NCI-H2107 (cell line): Measurements from ENCODE around the gene HSD17B4.
A peak's percentile ranks its signal among the peaks of the same experiment; 100 is the strongest.
"Not testable (repeated sequence)": the region's sequence is repeated elsewhere in the genome, so short reads cannot be mapped to it uniquely, and the experiment has no call there.

Source experiments
- DNase-seq: peaks from one replicate; lab custom pipeline; 2025; lab: John Stamatoyannopoulos, UW

Gene HSD17B4

GRCh38 chr5:119452373-119453039 lies at the start of gene HSD17B4:
TSS of gene HSD17B4 (plus strand) at chr5:119452497. CDS start at chr5:119452576, 79 bp downstream.
- DNase-seq, result peak; percentile 70

GRCh38 chr5:119402555-119402954 lies 49.7 kb upstream of the HSD17B4 start:
- DNase-seq, result no peak

GRCh38 chr5:119404033-119404432 lies 48.3 kb upstream of the HSD17B4 start:
- no peak for DNase-seq

GRCh38 chr5:119405419-119405818 lies 46.9 kb upstream of the HSD17B4 start:
- no peak for DNase-seq

GRCh38 chr5:119406551-119407110 lies 45.7 kb upstream of the HSD17B4 start:
- no peak for DNase-seq

GRCh38 chr5:119409235-119409815 lies 43.0 kb upstream of the HSD17B4 start:
- no peak for DNase-seq

GRCh38 chr5:119410448-119411159 lies 41.7 kb upstream of the HSD17B4 start:
- DNase-seq, result no peak

- peak; percentile 13 for DNase-seq
These were observed 40.7 kb upstream of the HSD17B4 start for GRCh38 chr5:119411361-119412278.

- no peak for DNase-seq
These were observed 39.7 kb upstream of the HSD17B4 start for GRCh38 chr5:119412279-119413227.

- not testable (repeated sequence) for DNase-seq
These were observed 38.1 kb upstream of the HSD17B4 start for GRCh38 chr5:119414124-119414734.

GRCh38 chr5:119417891-119418605 lies 34.2 kb upstream of the HSD17B4 start:
- DNase-seq, result no peak

GRCh38 chr5:119418606-119419100 lies 33.6 kb upstream of the HSD17B4 start:
- no peak for DNase-seq

- DNase-seq, result no peak
These were observed 32.1 kb upstream of the HSD17B4 start for GRCh38 chr5:119420169-119420568.

- DNase-seq, result no peak
These were observed 26.2 kb upstream of the HSD17B4 start for GRCh38 chr5:119426057-119426456.

- DNase-seq, result no peak
These were observed 25.2 kb upstream of the HSD17B4 start for GRCh38 chr5:119427060-119427459.

- DNase-seq, result not testable (repeated sequence)
These were observed 24.7 kb upstream of the HSD17B4 start for GRCh38 chr5:119427596-119427995.

GRCh38 chr5:119428166-119428565 lies 24.1 kb upstream of the HSD17B4 start:
- DNase-seq, result not testable (repeated sequence)

GRCh38 chr5:119428574-119428973 lies 23.7 kb upstream of the HSD17B4 start:
- DNase-seq, result not testable (repeated sequence)

GRCh38 chr5:119432674-119433237 lies 19.5 kb upstream of the HSD17B4 start:
- not testable (repeated sequence) for DNase-seq
